Stimulated activated CD4-positive, alpha-beta T cell treated with anti-CD3 and anti-CD28 coated beads, Interleukin-1b, Interleukin-23, amount 100 ng/mL, for 1 hour (primary cell): ENCODE measurements around the gene SMG5.
A peak's percentile ranks its signal among the peaks of the same experiment; 100 is the strongest.
"Not testable (repeated sequence)": the region's sequence is repeated elsewhere in the genome, so short reads cannot be mapped to it uniquely, and the experiment has no call there.

Experiments used
- DNase-seq, 2 donors: peaks; one replicate each; pipeline ENCODE4 v3.0.0-alpha.2; 2020; ENCODE audit warnings: low read depth in 2 of 2

SMG5 gene, protein sequence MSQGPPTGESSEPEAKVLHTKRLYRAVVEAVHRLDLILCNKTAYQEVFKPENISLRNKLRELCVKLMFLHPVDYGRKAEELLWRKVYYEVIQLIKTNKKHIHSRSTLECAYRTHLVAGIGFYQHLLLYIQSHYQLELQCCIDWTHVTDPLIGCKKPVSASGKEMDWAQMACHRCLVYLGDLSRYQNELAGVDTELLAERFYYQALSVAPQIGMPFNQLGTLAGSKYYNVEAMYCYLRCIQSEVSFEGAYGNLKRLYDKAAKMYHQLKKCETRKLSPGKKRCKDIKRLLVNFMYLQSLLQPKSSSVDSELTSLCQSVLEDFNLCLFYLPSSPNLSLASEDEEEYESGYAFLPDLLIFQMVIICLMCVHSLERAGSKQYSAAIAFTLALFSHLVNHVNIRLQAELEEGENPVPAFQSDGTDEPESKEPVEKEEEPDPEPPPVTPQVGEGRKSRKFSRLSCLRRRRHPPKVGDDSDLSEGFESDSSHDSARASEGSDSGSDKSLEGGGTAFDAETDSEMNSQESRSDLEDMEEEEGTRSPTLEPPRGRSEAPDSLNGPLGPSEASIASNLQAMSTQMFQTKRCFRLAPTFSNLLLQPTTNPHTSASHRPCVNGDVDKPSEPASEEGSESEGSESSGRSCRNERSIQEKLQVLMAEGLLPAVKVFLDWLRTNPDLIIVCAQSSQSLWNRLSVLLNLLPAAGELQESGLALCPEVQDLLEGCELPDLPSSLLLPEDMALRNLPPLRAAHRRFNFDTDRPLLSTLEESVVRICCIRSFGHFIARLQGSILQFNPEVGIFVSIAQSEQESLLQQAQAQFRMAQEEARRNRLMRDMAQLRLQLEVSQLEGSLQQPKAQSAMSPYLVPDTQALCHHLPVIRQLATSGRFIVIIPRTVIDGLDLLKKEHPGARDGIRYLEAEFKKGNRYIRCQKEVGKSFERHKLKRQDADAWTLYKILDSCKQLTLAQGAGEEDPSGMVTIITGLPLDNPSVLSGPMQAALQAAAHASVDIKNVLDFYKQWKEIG

DNA sequence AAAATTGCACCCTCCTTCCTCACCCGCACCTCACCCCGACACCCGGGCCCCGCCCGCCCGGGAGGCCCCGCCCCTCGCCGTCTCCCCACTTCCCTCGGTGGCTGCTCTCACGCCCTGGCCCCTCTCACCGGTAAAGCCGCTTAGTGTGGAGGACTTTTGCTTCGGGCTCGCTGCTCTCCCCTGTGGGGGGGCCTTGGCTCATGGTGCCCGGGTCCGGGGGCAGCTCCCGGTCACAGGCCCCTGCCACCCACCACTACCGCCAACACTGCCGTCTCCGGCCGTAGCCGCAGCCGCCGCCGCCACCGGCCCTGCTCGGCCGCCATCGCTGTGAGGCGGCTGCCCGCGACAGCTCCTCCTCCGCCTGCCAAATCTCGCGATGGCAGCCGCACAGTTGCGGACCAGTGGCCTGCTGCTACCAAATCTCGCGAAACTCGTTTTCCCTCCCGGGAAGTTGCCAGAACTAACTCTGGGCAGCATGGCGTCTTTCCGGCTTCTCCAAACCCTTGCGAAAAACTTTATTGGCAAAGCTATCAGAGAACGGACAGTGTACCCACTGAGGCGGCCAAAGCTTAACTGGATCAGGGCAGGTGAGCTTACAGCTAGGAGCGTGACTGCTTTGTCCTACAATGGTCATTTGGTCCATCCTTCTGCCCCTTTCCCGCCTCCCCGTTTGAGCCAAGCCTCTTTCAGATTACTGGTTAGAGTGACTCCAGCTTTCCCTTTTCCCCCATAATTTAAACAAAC is at the start of gene SMG5:
Gene SMG5 (minus strand): TSS at position 347 of the 744 bp plus-strand sequence. CDS start 145 bp downstream, at position 202.
- peak; percentile 79 to 88 for DNase-seq

DNA sequence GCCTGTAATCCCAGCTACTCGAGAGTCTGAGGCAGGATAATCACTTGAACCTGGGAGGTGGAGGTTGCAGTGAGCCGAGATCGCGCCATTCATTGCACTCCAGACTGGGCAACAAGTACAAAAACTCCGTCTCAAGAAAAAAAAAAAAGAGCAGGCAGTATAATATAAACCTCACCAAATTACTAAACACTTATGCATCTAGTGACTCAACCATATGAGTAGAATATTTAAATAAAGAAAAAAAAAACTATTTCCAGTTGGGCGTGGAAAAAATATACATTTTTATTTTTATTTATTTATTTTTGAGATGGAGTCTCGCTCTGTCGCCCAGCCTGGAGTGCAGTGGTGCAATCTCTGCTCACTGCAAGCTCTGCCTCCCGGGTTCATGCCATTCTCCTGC is 40.6 kb upstream of the SMG5 start:
- not testable (repeated sequence) for DNase-seq

DNA sequence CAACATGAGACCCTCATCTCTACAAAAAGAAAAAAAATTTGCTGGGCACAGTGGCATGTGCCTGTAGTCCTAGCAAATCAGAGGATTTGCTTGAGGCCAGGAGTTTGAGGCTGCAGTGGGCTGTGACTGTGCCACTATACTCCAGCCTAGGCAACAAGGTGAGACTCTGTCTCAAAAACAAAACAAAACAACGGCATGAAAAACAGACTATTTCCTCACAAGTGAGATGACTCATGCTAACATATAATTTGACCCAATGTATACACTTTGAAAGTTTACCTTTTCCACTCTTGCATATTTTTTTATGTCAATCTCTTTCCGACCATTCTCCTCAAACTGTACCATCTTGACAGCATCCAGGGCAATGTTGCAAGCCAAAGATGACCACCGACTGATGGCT is 37.9 kb upstream of the SMG5 start:
- DNase-seq, result no peak

DNA sequence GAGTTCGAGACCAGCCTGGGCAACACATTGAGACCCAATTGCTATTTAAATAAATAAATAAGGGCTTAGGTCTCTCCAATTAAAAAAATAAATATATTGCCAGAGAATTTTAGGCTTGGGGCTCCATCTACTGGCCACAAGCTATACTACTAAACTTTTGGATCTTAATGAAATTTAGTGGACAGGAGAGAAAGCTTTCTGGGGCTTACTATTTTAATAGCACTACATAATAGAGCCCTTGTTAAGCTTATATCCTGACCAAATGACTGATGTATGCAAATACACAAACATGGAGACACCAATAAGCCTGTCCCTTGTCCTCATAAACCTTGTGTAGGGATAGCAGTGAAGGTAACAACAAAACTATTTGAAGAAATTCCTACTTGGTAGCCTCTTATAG is 37.0 kb upstream of the SMG5 start:
- DNase-seq, result no peak

DNA sequence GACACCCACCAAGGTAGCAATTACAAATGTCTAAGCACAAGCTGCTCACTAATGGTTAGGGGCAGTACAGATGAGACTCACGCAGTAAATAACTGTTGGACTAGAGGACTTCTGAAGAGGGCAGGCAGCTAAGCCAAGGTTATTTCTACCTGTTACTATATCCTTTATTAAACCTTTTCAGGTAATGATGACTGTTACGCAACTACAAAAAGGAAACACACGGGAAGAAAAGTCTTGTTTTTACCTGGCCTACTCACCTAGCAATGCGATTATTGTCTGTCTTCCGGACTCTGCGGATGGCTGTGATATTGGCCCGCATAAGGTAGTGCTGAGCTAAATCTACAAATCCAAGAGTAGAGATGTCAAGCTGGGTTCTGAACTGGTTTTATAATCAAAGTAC is 34.3 kb upstream of the SMG5 start:
- DNase-seq, result no peak

DNA sequence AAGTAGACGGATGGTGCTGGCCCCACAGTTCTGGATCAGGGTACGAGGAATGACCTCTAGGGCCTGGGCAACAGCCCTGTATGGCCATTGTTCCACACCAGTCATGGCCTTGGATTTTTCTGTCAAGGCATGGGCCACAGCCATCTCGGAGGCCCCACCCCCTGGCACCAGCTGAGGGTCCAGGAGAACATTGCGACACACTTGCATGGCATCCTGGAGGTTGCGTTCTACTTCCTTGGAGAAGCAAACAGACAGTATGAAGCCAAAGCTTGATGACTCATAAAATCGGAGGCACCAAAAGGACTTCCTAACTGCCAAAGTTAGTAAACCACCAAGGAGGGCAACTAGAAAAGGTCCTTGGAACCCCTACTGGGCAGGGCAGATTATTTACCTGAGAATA is 28.3 kb upstream of the SMG5 start:
- DNase-seq, result no peak

DNA sequence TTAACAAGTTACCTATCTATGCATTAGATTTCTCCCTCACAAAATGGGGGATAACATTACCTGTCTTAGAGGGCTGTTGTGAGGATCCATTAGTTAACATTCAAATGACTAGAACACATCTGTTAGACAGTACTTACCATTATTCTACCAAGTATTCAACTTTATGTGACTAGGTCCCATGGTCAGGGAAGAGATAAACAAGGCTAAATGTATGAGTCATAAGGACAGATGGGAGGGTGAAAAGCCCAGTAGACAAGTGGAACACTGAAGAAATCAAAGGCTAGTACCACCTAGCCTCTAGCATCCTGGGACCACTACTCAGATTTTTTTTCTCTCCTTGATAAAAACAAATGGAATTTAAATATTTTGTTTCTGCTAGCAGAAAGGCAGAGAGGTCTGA is 25.5 kb upstream of the SMG5 start:
- DNase-seq, result no peak

DNA sequence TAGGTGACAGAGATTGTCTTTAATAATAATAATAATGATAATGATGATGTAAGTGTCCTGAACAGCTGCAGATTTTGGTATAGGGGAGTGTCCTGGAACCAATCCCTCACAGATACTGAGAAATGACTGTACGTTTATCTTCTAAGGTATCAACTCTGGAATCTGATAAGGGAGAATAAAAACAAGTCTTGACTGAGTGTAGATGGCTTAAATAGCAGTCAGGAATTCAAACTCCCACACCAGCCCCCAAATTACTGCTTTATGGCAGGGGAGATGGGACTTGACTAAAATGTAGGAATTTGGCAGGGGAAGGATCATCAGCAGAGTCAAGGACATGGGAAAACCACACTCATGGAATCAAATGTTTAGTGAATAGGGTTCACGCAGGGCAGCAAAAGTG is 22.6 kb upstream of the SMG5 start:
- no peak for DNase-seq

DNA sequence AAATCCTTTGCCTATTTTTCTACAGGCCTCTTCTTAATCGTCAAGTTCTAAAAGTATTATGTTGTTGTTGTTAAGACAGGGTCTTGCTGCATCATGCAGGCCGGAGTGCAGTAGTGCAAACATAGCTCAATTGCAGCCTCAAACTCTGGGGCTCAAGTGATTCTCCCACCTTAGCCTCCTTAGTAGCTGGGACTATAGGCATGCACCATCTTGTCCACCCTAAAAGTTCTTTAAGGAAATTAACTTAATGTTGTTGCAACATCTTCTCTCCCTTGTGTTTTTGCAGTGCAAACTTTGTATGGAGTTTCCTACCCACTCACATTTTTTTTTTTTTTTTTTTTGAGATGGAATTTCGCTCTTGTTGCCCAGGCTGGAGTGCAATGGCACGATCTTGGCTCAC is 20.6 kb upstream of the SMG5 start:
- no peak for DNase-seq

DNA sequence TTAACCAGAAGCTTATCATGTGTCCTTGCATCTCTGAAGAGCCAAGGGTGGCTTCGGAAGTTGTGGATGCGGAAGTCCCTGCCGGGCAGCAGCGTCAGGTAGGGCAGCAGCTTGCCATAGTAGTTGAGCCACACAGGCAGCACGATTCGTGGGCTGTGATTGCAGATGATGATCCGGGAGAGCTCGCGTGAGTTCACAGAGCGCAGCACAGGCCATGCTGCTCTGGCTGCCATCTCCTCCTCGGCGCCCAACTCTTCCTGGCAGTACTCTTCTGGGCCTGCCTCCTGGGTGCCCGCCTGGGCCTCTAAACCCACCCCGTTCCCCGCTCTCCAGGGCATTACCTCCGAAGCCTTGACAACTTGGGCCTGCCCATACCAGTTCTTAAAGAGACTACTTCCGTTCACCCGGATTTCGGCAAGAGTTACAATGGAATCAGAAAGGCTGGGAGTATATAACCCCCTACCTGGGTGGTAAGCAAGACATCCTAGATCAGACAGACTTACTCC is 16.3 kb upstream of the SMG5 start, which contains the start of gene VHLL:
Gene VHLL (minus strand): TSS at position 456 of the 506 bp plus-strand sequence. CDS start 118 bp downstream, at position 338.
- DNase-seq, result no peak

DNA sequence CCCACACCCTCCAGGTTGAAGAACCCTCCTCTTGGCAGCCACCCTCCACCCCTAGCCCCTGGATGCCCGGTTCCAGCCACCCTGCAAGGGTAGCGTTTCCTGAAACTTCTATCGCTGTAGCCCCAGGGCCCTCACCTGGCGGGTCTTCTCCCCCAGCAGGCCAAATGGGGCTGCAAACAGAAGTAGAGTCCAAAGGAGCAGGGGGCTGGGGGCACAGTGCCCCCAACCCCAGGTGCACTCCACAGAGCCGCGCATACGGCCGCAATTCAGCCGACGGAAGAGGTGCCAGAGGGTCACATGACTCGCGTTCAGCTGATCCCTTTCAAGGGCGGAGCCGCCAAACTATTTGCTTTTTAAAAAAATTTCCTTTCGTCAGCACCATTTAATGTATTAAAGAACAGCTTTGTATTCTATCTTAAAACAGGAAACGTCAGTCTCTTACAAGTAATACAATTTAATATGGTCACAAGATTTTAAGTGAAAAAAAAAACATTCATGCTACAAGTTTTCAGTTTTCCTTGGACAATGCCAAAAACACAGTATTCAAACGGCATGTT is 12.8 kb upstream of the SMG5 start, which contains the start of gene GLMP:
Gene GLMP (minus strand): TSS at position 289 of the 557 bp plus-strand sequence. CDS start 34 bp downstream, at position 255.
- peak in 1 of 2 donors; percentile 7 for DNase-seq

DNA sequence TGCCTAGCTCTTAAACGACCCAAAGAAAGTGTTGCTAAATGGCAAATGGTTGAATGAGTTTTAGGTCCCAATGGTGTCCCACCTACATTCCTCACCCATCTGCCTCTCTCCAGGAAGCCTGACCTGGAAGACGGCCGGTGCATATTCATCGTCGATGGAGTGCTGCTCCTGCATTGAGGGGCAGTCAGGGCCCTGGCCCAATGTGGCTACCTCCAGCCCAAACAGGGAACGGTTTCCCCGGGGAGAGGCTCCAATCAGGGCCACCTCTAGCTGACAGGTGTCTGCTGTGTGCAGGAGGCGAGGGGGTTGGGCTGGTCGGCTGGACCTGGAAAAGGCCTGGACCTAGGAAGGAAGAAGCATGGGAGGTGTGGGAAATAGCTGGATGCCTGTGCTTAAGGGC is 11.3 kb upstream of the SMG5 start:
- DNase-seq, result no peak

DNA sequence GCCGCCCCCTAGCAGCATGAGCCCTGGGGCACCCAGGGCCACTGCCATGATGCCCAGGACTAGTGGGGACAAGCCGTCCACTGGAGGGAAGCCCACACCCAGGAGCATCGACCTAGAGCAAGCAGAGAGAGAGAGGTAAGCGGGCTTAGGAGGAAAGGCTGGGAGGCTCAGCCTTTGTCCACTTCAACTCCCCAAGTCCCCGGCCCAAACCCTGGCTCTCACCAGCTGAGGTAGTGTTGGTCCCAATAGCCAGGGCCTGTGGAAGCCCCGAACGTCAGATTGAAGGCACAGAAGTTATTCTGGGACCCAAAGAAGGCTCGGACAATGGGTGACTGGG is 10.4 kb upstream of the SMG5 start:
- no peak for DNase-seq

DNA sequence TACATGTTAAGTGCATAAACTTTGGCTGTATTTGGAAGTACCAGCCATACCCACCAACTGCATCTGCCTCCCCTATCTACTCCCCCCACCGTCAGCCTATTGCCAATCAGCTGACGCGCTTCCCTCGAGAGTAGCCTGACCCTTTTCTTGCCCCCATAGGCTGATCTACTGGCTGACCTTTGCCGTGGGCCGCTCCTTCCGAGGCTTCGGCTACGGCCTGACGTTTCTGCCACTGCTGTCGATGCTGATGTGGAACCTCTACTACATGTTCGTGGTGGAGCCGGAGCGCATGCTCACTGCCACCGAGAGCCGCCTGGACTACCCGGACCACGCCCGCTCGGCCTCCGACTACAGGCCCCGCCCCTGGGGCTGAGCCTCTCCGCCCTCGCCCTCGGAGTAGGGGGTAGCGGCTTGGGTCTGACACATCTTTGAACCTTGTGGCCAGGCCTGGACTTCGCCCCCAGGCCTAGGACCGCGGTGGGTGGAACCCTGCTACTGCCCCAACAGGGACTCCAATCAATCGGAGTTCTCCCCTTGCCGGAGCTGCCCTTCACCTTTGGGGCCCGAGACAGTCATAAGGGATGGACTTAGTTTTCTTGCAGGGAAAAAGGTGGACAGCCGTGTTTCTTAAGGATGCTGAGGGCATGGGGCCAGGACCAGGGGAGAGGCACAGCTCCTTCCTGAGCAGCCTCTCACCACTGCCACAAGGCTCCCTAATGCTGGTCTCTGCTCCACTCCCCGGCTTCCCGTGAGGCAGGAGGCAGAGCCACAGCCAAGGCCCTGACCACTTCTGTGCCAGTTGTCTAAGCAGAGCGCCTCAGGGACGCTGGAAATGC is 8.8 kb upstream of the SMG5 start:
- DNase-seq, result no peak

DNA sequence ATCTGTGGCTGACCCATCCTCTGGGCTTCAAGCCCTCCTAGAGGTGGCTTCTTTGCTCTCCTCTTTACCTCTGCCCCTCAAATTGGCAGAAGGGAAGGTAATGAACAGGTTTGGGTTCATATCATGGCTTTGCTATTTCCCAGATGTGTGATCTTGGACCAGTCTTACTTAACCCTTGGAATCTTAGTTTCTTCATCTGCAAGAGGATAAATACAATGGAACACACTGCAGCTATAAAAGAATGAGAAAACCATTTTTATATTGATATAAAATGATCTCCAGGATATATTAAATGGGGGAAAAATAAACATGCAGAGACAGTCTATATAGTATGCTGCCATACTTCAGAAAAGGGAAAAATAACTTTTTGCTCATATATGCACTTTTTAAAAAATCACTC is 7.2 kb upstream of the SMG5 start:
- no peak for DNase-seq

DNA sequence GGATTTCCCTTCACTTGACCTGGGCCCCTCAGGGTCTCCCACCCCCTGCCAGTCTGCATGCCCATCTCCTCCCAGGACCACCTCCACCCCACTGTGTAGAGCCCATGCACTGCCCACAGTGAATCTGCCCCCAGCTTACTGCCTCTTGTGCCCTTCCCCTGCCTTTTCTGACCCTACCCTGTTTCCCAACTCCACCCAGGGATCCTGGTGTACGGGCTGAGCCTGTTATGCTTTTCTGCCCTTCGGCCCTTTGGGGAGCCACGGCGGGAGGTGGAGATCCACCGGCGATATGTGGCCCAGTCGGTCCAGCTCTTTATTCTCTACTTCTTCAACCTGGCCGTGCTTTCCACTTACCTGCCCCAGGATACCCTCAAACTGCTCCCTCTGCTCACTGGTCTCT is 3.4 kb upstream of the SMG5 start:
- DNase-seq, result no peak

DNA sequence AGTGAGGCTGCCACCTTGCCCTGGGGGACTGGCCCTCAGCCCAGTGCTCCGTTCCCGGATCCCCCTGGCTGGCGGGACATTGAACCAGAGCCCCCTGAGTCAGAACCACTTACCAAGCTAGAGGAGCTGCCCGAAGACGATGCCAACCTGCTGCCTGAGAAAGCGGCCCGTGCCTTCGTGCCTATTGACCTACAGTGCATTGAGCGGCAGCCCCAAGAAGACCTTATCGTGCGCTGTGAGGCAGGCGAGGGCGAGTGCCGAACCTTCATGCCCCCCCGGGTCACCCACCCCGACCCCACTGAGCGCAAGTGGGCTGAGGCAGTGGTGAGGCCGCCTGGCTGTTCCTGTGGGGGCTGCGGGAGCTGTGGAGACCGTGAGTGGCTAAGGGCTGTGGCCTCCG is 2.8 kb upstream of the SMG5 start:
- no peak for DNase-seq

DNA sequence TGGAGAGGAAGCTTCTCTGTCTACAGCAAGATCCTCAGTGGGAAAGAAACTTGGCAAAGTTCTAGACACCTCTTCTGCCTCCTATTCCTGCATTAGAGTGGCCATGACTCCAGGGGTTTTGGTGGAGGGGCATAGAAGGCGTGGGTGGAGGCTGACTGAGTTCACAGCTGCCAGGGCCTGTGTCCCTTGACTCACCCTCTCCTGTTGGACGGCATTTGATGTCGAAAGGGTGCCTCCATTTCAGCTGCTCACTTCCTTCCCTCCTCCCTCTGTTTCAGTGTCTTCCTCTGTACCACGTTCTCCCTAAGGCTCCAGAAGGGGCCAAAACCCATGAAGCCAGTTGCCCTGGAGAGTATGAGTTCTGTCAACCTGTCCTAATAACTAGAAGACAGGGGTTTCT is 2.1 kb upstream of the SMG5 start:
- no peak for DNase-seq

DNA sequence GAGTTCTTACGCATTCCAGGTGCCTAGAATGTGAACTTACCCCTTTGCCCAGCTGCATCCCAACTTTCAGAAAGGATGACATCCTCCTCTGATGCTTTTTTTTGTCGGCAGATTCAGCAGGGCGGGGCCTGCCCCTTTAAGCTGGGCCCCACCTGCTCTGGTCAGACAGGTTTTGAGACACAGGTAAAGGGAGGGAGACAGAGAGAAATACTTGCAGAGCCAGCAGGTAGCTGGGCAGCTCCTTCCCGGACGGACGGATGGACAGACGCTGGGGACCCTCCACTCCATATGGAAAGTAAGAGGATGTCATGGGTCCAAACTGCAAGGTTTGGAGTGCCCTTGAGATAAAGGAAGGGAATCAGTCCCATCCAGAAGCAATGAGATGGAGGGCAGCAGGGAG is 1.5 kb upstream of the SMG5 start, which contains the start of gene TMEM79:
Gene TMEM79 (plus strand): TSS at position 214 of the 400 bp plus-strand sequence. CDS start 902 bp downstream, outside the sequence.
- no peak for DNase-seq

DNA sequence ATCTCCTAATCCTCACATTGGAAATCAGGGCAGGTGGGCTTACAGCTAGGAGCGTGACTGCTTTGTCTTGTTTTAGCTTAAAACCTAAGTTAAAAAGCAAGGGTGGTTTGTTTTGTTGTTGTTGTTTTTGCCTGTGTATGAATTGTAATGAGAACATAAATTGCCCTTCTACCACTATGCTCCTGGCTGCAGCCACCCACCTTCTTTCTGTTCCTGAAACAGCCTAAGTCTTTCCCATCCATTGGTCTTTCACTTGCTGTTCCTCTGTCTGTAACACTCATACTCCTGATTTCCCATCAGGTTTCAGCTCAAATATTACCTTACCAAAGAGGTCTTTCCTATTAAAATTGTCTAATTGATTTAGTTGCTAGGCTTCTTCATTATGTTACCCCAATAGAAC is 896 bp upstream of the SMG5 start:
- DNase-seq, result no peak
